Gastroesophageal sphincter (tissue), 4 donors: Measurements from ENCODE around the gene NBEA. TPM values are rescaled to one million over a fixed set of nuclear protein-coding genes. Genes with fewer than 3 reads are reported as not detected.

ENCODE experiments used
- ATAC-seq: fragments of 150-250 bp; one replicate; pipeline ENCODE4 v1.9.1; 2016; ENCODE audit warnings: mild to moderate bottlenecking, moderate library complexity
- H3K27ac ChIP-seq, 4 donors: fragments of 200-600 bp; sonication (generic) in 3 of 4; 1 replicate in 3 of 4; 2 replicates in 1 of 4; pipeline ENCODE4 v1.5.1; 2016 to 2019
- H3K27me3 ChIP-seq: fragments of 200-600 bp; sonication (generic); one replicate; pipeline ENCODE4 v1.5.1; 2019
- H3K36me3 ChIP-seq, 2 donors: fragments of 200-600 bp; sonication (generic); one replicate each; pipeline ENCODE4 v1.5.1; 2019; ENCODE audit warnings: control low read depth in 1 of 2
- H3K4me1 ChIP-seq, 3 donors: fragments of 200-600 bp; sonication (generic); 1 replicate in 2 of 3; 2 replicates in 1 of 3; pipeline ENCODE4 v1.5.1; 2016 to 2019; ENCODE audit warnings: control low read depth in 2 of 3
- H3K4me3 ChIP-seq, 2 donors: fragments of 200-600 bp; sonication (generic); one replicate each; pipeline ENCODE4 v1.5.1; 2019; ENCODE audit warnings: mild to moderate bottlenecking in 1 of 2, moderate library complexity in 1 of 2
- H3K9me3 ChIP-seq, 3 donors: fragments of 200-600 bp; sonication (generic); one replicate each; pipeline ENCODE4 v1.5.1; 2017 to 2019; ENCODE audit warnings: control low read depth in 2 of 3
- CTCF ChIP-seq, 4 experiments: fragments of 200-600 bp in 2 of 4; fragments of 450-650 bp in 2 of 4; sonication (generic) in 1 of 4; IDR thresholded peaks; one replicate each; pipeline ENCODE4 v1.5.1; 2017 to 2019; ENCODE audit warnings: antibody characterized with exemption in 4 of 4, mild to moderate bottlenecking in 2 of 4, moderate library complexity in 2 of 4
- EP300 ChIP-seq: sonication (generic); formaldehyde crosslinking; IDR thresholded peaks from one replicate; pipeline ENCODE4 v1.6.1; 2017; ENCODE audit warnings: antibody characterized with exemption, mild to moderate bottlenecking
- POLR2A ChIP-seq, 2 donors: fragments of 450-650 bp; IDR thresholded peaks; one replicate each; pipeline ENCODE4 v1.6.1; 2017; ENCODE audit warnings: antibody characterized with exemption in 2 of 2, mild to moderate bottlenecking in 2 of 2, moderate library complexity in 1 of 2
- POLR2AphosphoS5 ChIP-seq: sonication (generic); formaldehyde crosslinking; IDR thresholded peaks from one replicate; pipeline ENCODE4 v1.6.1; 2017; ENCODE audit warnings: antibody characterized with exemption
- WGBS, 2 donors: methylation state at CpG; one replicate each; pipeline ENCODE4 v1.1.5; 2018; ENCODE audit warnings: low coverage in 1 of 2; 5-methylcytosine and 5-hydroxymethylcytosine counted together
- total RNA-seq, 4 donors: library from RNA; depleted of rRNA; stranded (reverse); fragments of >200 nt; gene quantifications; one replicate each; pipeline ENCODE4 v1.1.0, GENCODE V29; 2016

The NBEA gene
- total RNA-seq, 4 donors from 2014 or later, result 24.8 to 52.1 (median 35.4) TPM

GRCh38 chr13:35449821-35450220 is 507.8 kb downstream of the NBEA start:
- no peaks in the 10 kb centered on the region for H3K9me3 ChIP-seq
- H3K27me3 ChIP-seq, result no peaks in the 10 kb centered on the region
- TF ChIP-seq CTCF (IDR thresholded peaks at IDR 0.05) (no peak), EP300 (no peak), POLR2AphosphoS5 (no peak), POLR2A (IDR thresholded peaks at IDR 0.05) (no peak)
- H3K4me1 ChIP-seq, result no peaks in the 10 kb centered on the region
- H3K27ac ChIP-seq, result no peak overlapping the region
- peaks cover 0 to 9% of the 10 kb centered on the region in 2 donors for H3K36me3 ChIP-seq
- no peak overlapping the region for H3K4me3 ChIP-seq
- WGBS, 2 donors, result 78 to 100% methylated on average over 1 to 2 of the region's 2 CpGs
- no peak for ATAC-seq

GRCh38 chr13:35455022-35455421 is 513.0 kb downstream of the NBEA start:
- no peak for ATAC-seq
- H3K9me3 ChIP-seq, result no peaks in the 10 kb centered on the region
- 77 to 89% methylated on average over 1 of the region's 1 CpG for WGBS, 2 donors
- H3K4me3 ChIP-seq, result no peak overlapping the region
- no peaks in the 10 kb centered on the region for H3K4me1 ChIP-seq
- H3K36me3 ChIP-seq, result peaks cover 0 to 16% of the 10 kb centered on the region in 2 donors
- H3K27me3 ChIP-seq, result no peaks in the 10 kb centered on the region
- TF ChIP-seq POLR2AphosphoS5 (no peak), POLR2A (IDR thresholded peaks at IDR 0.05) (no peak), CTCF (IDR thresholded peaks at IDR 0.05) (no peak), EP300 (no peak)
- no peak overlapping the region for H3K27ac ChIP-seq

- no peaks in the 10 kb centered on the region for H3K27me3 ChIP-seq
- no peaks in the 10 kb centered on the region for H3K9me3 ChIP-seq
- peaks cover 0 to 15% of the 10 kb centered on the region in 2 donors for H3K36me3 ChIP-seq
- H3K27ac ChIP-seq, result no peak overlapping the region
- TF ChIP-seq POLR2A (IDR thresholded peaks at IDR 0.05), result no peak
- no peak for TF ChIP-seq EP300
- no peak for TF ChIP-seq POLR2AphosphoS5
- WGBS, 2 donors, result 92 to 100% methylated on average over 1 to 3 of the region's 3 CpGs
- ATAC-seq, result no peak
- H3K4me3 ChIP-seq, result no peak overlapping the region
- no peaks in the 10 kb centered on the region for H3K4me1 ChIP-seq
Observed at GRCh38 chr13:35457258-35457657, 515.2 kb downstream of the NBEA start.

GRCh38 chr13:35460061-35460460 is 518.0 kb downstream of the NBEA start:
- Histone ChIP-seq H3K9me3 (no peaks in the 10 kb centered on the region), H3K27me3 (no peaks in the 10 kb centered on the region), H3K36me3 (peaks cover 0 to 7% of the 10 kb centered on the region in 2 donors), H3K27ac (no peak overlapping the region), H3K4me3 (no peak overlapping the region), H3K4me1 (no peaks in the 10 kb centered on the region)
- 95% methylated on average over 2 of the region's 2 CpGs for WGBS, 2 donors
- no peak for ATAC-seq
- no peak for TF ChIP-seq POLR2AphosphoS5
- no peak for TF ChIP-seq EP300
- TF ChIP-seq POLR2A (IDR thresholded peaks at IDR 0.05), result no peak
- TF ChIP-seq CTCF (IDR thresholded peaks at IDR 0.05), result no peak

GRCh38 chr13:35465371-35465770 is 523.3 kb downstream of the NBEA start:
- H3K27ac ChIP-seq, result no peak overlapping the region
- H3K36me3 ChIP-seq, result no peaks in the 10 kb centered on the region
- no peak for ATAC-seq
- no peaks in the 10 kb centered on the region for H3K9me3 ChIP-seq
- no peak overlapping the region for H3K4me3 ChIP-seq
- no peaks in the 10 kb centered on the region for H3K4me1 ChIP-seq
- TF ChIP-seq POLR2A (IDR thresholded peaks at IDR 0.05) (no peak), CTCF (IDR thresholded peaks at IDR 0.05) (no peak), EP300 (no peak), POLR2AphosphoS5 (no peak)
- H3K27me3 ChIP-seq, result no peaks in the 10 kb centered on the region
- WGBS, 2 donors, result 91 to 92% methylated on average over 3 of the region's 3 CpGs
